ENCODE data around the gene CLRN3.

CLRN3 gene

GRCh38 chr10:127840884-127841283 is 51.9 kb downstream of the CLRN3 start:
- Histone ChIP-seq H3K9me3 (ENCODE audit: insufficient read depth, low read length) (no peaks in the 10 kb centered on the region), H2AFZ (ENCODE audit: low read depth, low read length, severe bottlenecking) (no peak overlapping the region), H3F3A (ENCODE audit: insufficient read depth) (no peaks in the 10 kb centered on the region), H3K4me3 (ENCODE audit: insufficient read depth, low read length, poor library complexity, severe bottlenecking) (no peak overlapping the region), H3K36me3 (ENCODE audit: low read length) (no peaks in the 10 kb centered on the region), H3K79me2 (ENCODE audit: insufficient read depth, low read length) (no peaks in the 10 kb centered on the region), H3K4me2 (ENCODE audit: low read depth, low read length, poor library complexity, severe bottlenecking) (no peak overlapping the region), H3K9ac (ENCODE audit: low read length) (no peak overlapping the region), H3K9me2 (replicated peaks; ENCODE audit: insufficient read depth, low read length) (no peaks in the 10 kb centered on the region), H3K27ac (ENCODE audit: low read depth, low read length) (no peak overlapping the region), H4K20me1 (ENCODE audit: low read depth, low read length) (no peaks in the 10 kb centered on the region), H3K27me3 (ENCODE audit: low read length) (no peaks in the 10 kb centered on the region)
- TF ChIP-seq CTCF (IDR thresholded peaks at IDR 0.05; ENCODE audit: insufficient read depth, low read length, poor library complexity, severe bottlenecking) (no peak), EZH2phosphoT487 (conservative IDR thresholded peaks at IDR 0.05; ENCODE audit: low read length) (no peak)

- no peaks in the 10 kb centered on the region for H3K9me3 ChIP-seq (ENCODE audit: insufficient read depth, low read length)
- H3K4me2 ChIP-seq (ENCODE audit: low read depth, low read length, poor library complexity, severe bottlenecking), result no peak overlapping the region
- H4K20me1 ChIP-seq (ENCODE audit: low read depth, low read length), result no peaks in the 10 kb centered on the region
- no peaks in the 10 kb centered on the region for H3F3A ChIP-seq (ENCODE audit: insufficient read depth)
- TF ChIP-seq CTCF (IDR thresholded peaks at IDR 0.05; ENCODE audit: insufficient read depth, low read length, poor library complexity, severe bottlenecking) (no peak), EZH2phosphoT487 (conservative IDR thresholded peaks at IDR 0.05; ENCODE audit: low read length) (no peak)
- H2AFZ ChIP-seq (ENCODE audit: low read depth, low read length, severe bottlenecking), result no peak overlapping the region
- H3K79me2 ChIP-seq (ENCODE audit: insufficient read depth, low read length), result no peaks in the 10 kb centered on the region
- H3K4me3 ChIP-seq (ENCODE audit: insufficient read depth, low read length, poor library complexity, severe bottlenecking), result no peak overlapping the region
- H3K9ac ChIP-seq (ENCODE audit: low read length), result no peak overlapping the region
- no peaks in the 10 kb centered on the region for H3K9me2 ChIP-seq (replicated peaks; ENCODE audit: insufficient read depth, low read length)
- no peaks in the 10 kb centered on the region for H3K27me3 ChIP-seq (ENCODE audit: low read length)
- H3K27ac ChIP-seq (ENCODE audit: low read depth, low read length), result no peak overlapping the region
- no peaks in the 10 kb centered on the region for H3K36me3 ChIP-seq (ENCODE audit: low read length)
Observed at GRCh38 chr10:127836966-127837365, 55.8 kb downstream of the CLRN3 start.

- Histone ChIP-seq H3K9ac (ENCODE audit: low read length) (no peak overlapping the region), H3K36me3 (ENCODE audit: low read length) (no peaks in the 10 kb centered on the region), H3F3A (ENCODE audit: insufficient read depth) (no peaks in the 10 kb centered on the region), H3K79me2 (ENCODE audit: insufficient read depth, low read length) (no peaks in the 10 kb centered on the region), H4K20me1 (ENCODE audit: low read depth, low read length) (no peaks in the 10 kb centered on the region), H2AFZ (ENCODE audit: low read depth, low read length, severe bottlenecking) (no peak overlapping the region), H3K27ac (ENCODE audit: low read depth, low read length) (no peak overlapping the region), H3K9me3 (ENCODE audit: insufficient read depth, low read length) (no peaks in the 10 kb centered on the region), H3K27me3 (ENCODE audit: low read length) (no peaks in the 10 kb centered on the region), H3K4me3 (ENCODE audit: insufficient read depth, low read length, poor library complexity, severe bottlenecking) (no peak overlapping the region), H3K4me2 (ENCODE audit: low read depth, low read length, poor library complexity, severe bottlenecking) (no peak overlapping the region), H3K9me2 (replicated peaks; ENCODE audit: insufficient read depth, low read length) (no peaks in the 10 kb centered on the region)
- no peak for TF ChIP-seq CTCF (IDR thresholded peaks at IDR 0.05; ENCODE audit: insufficient read depth, low read length, poor library complexity, severe bottlenecking)
- TF ChIP-seq EZH2phosphoT487 (conservative IDR thresholded peaks at IDR 0.05; ENCODE audit: low read length), result no peak
Observed at GRCh38 chr10:127836176-127836575, 56.6 kb downstream of the CLRN3 start.

All from SU-DHL-6 (cell line).